Loucy (cell line): ENCODE data around the gene SYT6.

ENCODE experiments used
- H2AFZ ChIP-seq: fragments of 200-600 bp; sonication (generic); 2 replicates; pipeline ENCODE4 v1.6.0; 2016; ENCODE audit warnings: antibody characterized with exemption, mild to moderate bottlenecking, low read length, moderate library complexity
- H3F3A ChIP-seq: fragments of 200-600 bp; 2 replicates; pipeline ENCODE4 v1.6.0; 2016; ENCODE audit warnings: antibody characterized with exemption, low read depth, mild to moderate bottlenecking
- H3K27me3 ChIP-seq: fragments of 200-600 bp; sonication (generic); 2 replicates; pipeline ENCODE4 v1.6.1; 2014; ENCODE audit warnings: low read length, mild to moderate bottlenecking; ENCODE audit not compliant: insufficient read depth, poor library complexity, severe bottlenecking
- H3K36me3 ChIP-seq: fragments of 200-600 bp; sonication (generic); 2 replicates; pipeline ENCODE4 v1.6.1; 2016; ENCODE audit warnings: low read length; ENCODE audit not compliant: insufficient read depth
- H3K4me1 ChIP-seq: fragments of 200-600 bp; sonication (generic); 2 replicates; pipeline ENCODE4 v1.5.1; 2014; ENCODE audit warnings: low read length, mild to moderate bottlenecking; ENCODE audit not compliant: insufficient read depth, poor library complexity, severe bottlenecking
- H3K4me2 ChIP-seq: fragments of 200-600 bp; sonication (generic); 2 replicates; pipeline ENCODE4 v1.6.0; 2014; ENCODE audit warnings: antibody characterized with exemption, low read length, low read depth, mild to moderate bottlenecking; ENCODE audit not compliant: poor library complexity, severe bottlenecking
- H3K4me3 ChIP-seq: fragments of 200-600 bp; sonication (generic); 2 replicates; pipeline ENCODE4 v1.5.1; 2014; ENCODE audit warnings: low read length, mild to moderate bottlenecking, mixed read lengths; ENCODE audit not compliant: poor library complexity, severe bottlenecking
- H3K79me2 ChIP-seq: fragments of 200-600 bp; sonication (generic); 2 replicates; pipeline ENCODE4 v1.6.1; 2014; ENCODE audit warnings: low read length; ENCODE audit not compliant: insufficient read depth
- H3K9ac ChIP-seq: fragments of 200-600 bp; sonication (generic); 2 replicates; pipeline ENCODE4 v1.6.0; 2014; ENCODE audit warnings: mild to moderate bottlenecking, low read depth, low read length, moderate library complexity; ENCODE audit not compliant: poor library complexity, severe bottlenecking
- H3K9me2 ChIP-seq: fragments of 200-600 bp; sonication (generic); replicated peaks from 2 replicates; pipeline ENCODE4 v1.6.1; 2016; ENCODE audit warnings: low read depth, low read length, mixed read lengths
- H3K9me3 ChIP-seq: fragments of 200-600 bp; sonication (generic); 2 replicates; pipeline ENCODE4 v1.6.1; 2014; ENCODE audit warnings: mild to moderate bottlenecking, antibody characterized with exemption, low read length, low read depth; ENCODE audit not compliant: insufficient read depth
- H4K20me1 ChIP-seq: fragments of 200-600 bp; sonication (generic); 2 replicates; pipeline ENCODE4 v1.6.0; 2014; ENCODE audit warnings: antibody characterized with exemption, low read length, mild to moderate bottlenecking; ENCODE audit not compliant: insufficient read depth, poor library complexity, severe bottlenecking
- CTCF ChIP-seq: fragments of 200-600 bp; sonication (generic); conservative IDR thresholded peaks from 2 replicates; pipeline ENCODE4 v1.5.1; 2014; ENCODE audit warnings: mild to moderate bottlenecking, antibody characterized with exemption, low read length
- EZH2phosphoT487 ChIP-seq: fragments of 200-600 bp; IDR thresholded peaks from 2 replicates; pipeline ENCODE4 v1.6.1; 2018; ENCODE audit warnings: antibody characterized with exemption, mild to moderate bottlenecking, moderate library complexity, borderline replicate concordance

The SYT6 gene

DNA sequence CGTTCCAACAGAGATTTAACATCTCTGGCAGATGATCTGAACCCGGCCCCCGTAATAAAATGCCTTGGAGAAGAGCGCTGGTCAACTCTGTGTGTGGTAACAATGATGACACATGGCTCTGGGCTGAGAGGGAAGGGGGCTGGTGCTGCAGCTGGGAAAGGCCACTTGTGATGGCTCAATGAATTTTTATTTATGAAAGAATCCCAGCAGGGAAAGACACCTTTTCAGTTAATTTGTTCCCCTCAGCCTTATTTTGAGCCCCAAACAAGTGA, 59.4 kb downstream of the SYT6 start:
- TF ChIP-seq CTCF: no peak
- TF ChIP-seq EZH2phosphoT487: no peak
- H3K4me3 ChIP-seq: no peak overlapping the region
- H3K4me2 ChIP-seq: no peak overlapping the region
- H3K9me3 ChIP-seq: no peaks in the 10 kb centered on the region
- no peak overlapping the region for H2AFZ ChIP-seq
- H3K79me2 ChIP-seq: no peaks in the 10 kb centered on the region
- no peaks in the 10 kb centered on the region for H3K9me2 ChIP-seq
- H3K4me1 ChIP-seq: no peaks in the 10 kb centered on the region
- no peak overlapping the region for H3K9ac ChIP-seq
- H3K27me3 ChIP-seq: no peaks in the 10 kb centered on the region
- no peaks in the 10 kb centered on the region for H4K20me1 ChIP-seq
- no peaks in the 10 kb centered on the region for H3K36me3 ChIP-seq
- H3F3A ChIP-seq: no peaks in the 10 kb centered on the region

DNA sequence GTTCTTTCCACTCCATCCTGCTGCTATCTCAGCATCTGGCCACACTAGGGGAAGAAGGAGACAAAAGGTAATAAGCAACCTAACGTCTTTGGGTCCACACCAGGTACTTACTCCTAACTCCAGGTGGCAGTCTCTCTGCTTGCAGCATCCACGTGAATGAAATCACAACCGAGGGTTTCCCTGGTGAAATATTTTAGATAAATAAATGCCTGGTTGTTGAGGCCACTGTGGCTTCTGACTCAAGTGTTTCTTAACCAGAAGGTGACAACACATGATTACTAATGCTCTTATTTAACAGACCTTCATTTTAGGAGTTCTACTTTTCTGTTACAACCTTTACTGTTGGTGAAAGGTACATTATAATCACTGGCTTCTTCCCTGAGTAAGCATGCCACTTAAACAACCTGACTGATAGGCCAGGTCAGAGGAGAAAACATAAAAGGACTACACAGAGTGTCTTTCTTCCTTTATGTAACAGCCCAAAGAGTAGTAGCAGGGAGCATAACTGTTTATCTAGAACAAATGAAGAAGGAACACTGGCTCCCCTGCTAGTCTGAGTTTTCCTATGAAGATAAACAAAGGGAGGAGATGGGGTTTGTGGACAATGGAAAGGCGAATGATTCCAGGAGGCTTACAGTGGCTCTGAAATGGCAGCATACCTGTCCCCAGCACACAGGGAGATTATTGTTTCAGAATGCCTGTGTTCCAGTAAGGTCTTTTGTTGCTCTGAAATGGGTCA, 59.9 kb downstream of the SYT6 start:
- Histone ChIP-seq H3K4me1 (peaks cover under 1% of the 10 kb centered on the region), H3K27me3 (no peaks in the 10 kb centered on the region), H4K20me1 (no peaks in the 10 kb centered on the region), H3F3A (no peaks in the 10 kb centered on the region), H3K9me2 (no peaks in the 10 kb centered on the region), H3K79me2 (no peaks in the 10 kb centered on the region), H3K4me2 (no peak overlapping the region), H3K36me3 (no peaks in the 10 kb centered on the region), H3K4me3 (no peak overlapping the region), H2AFZ (no peak overlapping the region), H3K9ac (no peak overlapping the region), H3K9me3 (no peaks in the 10 kb centered on the region)
- no peak for TF ChIP-seq EZH2phosphoT487
- peak; percentile 27; the same call in 1 of the 2 replicates for TF ChIP-seq CTCF

DNA sequence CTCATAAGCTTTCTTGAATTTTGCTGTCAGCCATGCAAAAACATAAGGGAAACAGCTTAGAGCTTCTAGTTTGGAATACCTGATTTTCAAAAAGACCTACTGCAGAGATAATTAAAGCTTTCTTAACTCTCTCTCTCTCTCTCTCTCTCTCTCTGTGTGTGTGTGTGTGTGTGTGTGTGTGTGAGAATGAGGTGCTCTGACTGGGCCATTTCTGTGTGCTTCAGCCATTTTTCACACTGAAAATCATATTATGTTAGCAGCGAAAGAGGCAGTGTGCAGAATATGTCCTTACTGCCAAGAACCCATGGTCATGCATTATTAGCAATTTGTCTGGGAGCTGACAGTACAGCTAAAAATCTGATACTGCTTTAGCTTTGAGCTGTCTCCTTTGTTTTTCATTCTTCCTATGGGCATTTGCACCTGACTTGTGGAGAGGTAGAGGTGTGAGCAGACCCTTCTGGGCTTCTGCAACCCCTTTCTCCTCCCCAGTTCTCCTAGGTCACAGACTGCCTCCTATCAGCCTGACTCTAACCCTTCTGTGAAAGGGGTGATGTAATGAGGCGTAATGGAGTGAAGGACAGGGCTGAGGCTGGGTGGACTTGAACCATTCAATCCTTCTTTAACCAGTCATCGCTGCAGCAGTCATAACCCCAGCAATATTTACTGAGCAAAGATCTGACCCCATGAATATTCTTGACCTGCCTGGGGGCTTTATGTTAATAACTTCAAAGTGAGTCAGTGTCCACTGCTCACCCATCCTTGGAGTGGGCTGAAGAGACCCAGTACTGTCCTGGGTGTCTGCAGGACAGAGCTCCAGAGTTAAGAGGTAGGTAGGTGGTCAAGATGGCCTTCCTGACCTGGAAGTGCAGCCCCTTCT, 61.2 kb downstream of the SYT6 start:
- TF ChIP-seq EZH2phosphoT487 (no peak), CTCF (no peak)
- no peaks in the 10 kb centered on the region for H3F3A ChIP-seq
- H3K27me3 ChIP-seq: no peaks in the 10 kb centered on the region
- H3K36me3 ChIP-seq: no peaks in the 10 kb centered on the region
- no peak overlapping the region for H3K4me3 ChIP-seq
- peaks cover 4% of the 10 kb centered on the region for H3K4me1 ChIP-seq
- no peaks in the 10 kb centered on the region for H3K9me2 ChIP-seq
- H3K79me2 ChIP-seq: no peaks in the 10 kb centered on the region
- H4K20me1 ChIP-seq: no peaks in the 10 kb centered on the region
- H3K9me3 ChIP-seq: no peaks in the 10 kb centered on the region
- no peak overlapping the region for H3K9ac ChIP-seq
- H3K4me2 ChIP-seq: no peak overlapping the region
- H2AFZ ChIP-seq: no peak overlapping the region
